Dermis microvascular lymphatic vessel endothelial cell (primary cell): ENCODE measurements around the gene PERM1. TPM values are rescaled to one million over a fixed set of nuclear protein-coding genes. Genes with fewer than 3 reads are reported as not detected.
"Not testable (repeated sequence)": the region's sequence is repeated elsewhere in the genome, so short reads cannot be mapped to it uniquely, and the experiment has no call there.

Experiments used
- DNase-seq, 2 donors: peaks; one replicate each; pipeline versions ENCODE4 v3.0.0 to v3.0.0-alpha.2; 2010; ENCODE audit warnings: low read depth in 2 of 2
- total RNA-seq: library from RNA; depleted of rRNA; stranded (reverse); fragments of >200 nt; gene quantifications from 2 replicates; pipeline ENCODE4 v1.2.1, GENCODE V29; 2014

PERM1 gene
- total RNA-seq, 1 donor from 2014 or later: not detected

DNA sequence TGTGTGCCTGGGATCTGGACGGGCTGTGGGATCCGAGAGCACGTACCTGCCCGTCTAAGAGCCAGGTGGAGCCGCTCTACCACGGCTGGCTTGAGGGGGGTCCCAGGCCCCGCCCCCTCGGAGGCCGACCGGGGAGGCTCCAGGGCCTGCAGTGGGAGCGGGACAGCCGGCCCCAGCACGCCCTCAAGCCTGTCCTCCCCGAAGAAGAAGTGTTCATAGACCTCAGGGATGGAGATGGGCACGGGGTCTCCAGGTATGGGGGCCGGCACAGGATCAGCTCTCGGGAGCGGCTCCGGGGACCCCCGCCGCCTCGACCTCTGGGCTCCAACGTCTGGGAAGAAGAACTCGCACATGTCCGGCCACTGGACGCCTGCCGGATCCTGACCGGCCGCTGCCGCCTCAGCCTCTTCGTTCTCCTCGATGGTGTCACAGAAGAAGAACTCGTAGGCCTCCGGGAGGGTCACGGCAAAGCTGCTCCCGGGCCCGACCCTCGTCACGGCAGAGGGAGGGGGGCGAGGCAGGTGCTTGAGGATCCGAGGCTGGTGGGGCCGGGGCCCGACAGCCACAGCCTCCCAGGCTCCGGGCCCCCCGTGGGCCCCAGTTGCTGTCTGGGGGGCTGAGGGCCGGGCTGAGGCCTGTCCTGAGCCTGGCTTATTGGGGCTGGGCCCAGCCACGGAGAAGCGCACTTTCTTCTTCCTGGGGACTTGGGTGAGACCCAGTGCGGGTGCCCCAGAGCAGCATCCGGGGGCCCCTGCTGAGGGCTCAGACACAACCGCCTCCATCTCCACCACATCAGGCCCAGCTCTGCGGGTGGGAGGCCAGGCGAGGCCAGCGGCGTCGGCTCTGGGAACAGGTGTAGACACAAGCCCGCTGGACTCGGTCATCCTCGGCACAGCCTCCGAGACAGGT, 2.8 kb downstream of the PERM1 start:
- DNase-seq: no peak

DNA sequence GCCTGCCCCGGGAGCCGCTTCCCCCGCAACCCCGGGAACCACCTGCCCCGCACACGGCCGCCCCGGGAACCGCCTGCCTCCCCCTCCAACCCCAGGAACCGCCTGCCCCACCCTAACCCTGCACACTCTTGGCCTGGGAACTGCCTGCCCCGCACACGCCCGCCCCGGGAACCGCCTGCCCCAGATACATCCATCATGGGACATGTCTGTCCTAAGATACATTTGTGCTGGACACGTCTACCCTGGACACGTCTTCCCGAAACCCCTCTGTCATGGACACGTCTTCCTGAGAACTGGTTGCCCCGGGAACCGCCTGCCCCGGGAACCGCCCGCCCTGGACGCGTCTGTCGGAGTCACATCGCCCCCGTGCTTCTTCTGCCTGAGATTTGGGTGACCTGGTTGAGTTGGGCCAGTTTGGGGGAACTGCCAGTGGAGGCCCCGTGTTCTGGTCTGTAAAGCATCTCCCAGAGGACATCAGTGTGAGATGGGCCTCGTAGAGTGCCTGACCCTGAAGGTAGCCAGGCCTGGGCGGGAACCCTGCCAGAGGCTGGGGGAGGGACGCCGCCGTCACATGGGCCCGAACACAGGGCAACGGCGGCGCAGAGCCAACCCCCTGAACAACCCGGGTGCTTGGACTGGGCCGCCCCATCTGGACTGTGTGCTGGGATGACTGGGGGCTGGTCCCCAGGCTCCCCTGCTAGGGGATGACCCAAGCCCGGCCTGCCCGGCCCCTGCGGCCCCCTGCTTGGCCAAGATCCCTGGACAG, 3.6 kb downstream of the PERM1 start:
- no peak for DNase-seq

DNA sequence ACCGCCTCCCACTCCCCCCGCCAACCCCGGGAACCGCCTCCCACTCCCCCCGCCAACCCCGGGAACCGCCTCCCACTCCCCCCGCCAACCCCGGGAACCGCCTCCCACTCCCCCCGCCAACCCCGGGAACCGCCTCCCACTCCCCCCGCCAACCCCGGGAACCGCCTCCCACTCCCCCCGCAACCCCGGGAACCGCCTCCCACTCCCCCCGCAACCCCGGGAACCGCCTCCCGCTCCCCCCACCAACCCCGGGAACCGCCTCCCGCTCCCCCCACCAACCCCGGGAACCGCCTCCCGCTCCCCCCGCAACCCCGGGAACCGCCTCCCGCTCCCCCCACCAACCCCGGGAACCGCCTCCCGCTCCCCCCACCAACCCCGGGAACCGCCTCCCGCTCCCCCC, 5.1 kb downstream of the PERM1 start:
- not testable (repeated sequence) for DNase-seq

DNA sequence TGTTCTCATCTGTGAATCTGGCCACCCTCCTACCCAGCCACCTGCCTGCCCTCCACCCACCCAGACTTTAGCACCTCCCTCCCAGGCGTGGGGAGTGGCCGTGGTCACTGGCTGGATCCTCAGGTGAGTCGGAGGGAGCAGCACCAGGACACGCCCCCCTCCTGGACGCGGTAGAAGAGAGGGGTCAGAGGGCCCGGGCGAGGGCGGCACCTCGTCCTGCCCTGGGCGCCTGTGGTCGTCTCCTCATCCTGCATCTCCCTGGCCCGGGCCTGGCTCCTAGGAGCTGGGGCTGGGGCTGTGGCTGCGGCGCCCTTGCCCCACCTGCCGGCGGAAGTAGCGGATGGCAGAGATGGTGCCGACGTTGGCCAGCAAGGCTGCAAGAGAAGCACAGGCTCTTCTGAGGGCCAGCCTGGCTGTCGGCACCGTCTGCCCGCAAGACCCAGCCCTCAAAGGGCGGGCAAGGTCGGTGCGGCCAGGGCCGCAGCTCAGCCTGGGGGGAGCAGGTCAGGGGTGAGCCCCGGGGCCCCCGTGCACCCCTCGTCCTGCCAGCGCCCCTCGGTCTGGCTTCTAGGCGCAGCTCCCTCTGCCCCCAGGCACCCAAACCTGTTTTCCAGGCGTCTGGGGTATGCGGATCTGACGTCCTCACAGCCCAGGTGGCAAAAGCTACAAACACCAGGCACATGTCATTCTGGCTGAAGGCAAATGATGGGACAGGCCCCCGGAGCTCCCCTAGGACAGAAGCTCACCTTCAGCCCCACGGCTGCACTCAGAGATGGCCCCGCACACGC, 5.8 kb downstream of the PERM1 start:
- DNase-seq: peak in 1 of 2 donors; percentile 39

DNA sequence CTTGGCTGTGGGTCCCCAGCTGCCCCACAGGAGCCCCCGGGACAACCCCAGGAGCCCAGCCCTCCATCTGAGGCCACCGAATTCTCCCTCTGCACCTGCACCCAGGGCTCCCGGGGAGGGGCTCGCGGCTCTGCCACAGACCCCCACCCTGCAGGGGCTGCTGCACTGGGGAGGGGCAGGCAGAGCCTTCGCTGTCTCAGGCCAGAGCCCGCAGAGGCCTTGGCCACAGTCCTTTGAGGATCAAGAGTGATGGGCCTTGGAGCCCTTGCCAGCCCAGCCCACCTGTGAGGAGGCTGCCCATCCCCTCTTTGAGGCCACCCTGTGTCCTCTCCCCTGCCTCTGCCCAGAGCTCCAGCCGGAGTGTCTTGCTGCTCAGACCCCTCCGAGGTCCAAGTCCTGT, 6.5 kb downstream of the PERM1 start:
- no peak for DNase-seq

DNA sequence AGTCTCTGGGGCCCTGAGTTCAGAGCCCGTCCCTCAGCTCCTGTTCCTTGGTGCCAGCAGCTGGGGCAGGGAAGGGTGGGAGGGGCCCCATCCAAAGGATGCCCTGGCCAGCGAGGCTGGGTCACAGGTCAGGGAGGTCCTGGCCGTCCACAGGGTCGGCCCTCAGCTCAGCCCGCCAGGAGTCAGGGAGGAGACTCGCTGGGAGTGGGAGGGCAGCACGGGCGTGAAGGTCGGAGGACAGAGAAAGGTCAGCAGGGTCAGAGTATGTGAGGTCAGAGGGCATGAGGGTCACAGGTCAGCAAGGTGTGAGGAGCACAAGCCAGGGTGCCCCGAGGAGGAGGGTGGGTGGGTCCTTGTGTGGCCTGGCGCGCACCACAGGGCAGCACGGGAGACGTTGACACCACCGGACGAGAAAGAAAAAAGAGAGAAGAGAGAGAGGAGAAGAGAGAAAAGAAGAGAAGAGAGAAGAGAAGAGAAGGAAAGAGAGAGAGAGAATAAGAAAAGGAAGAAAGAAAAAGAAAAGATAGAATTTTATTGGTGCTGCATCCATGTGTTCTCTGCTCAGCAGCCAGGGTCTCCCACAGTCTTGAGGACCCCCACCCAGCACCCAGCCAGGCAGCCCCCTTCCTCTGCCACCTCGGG, 7.1 kb downstream of the PERM1 start:
- DNase-seq: no peak

DNA sequence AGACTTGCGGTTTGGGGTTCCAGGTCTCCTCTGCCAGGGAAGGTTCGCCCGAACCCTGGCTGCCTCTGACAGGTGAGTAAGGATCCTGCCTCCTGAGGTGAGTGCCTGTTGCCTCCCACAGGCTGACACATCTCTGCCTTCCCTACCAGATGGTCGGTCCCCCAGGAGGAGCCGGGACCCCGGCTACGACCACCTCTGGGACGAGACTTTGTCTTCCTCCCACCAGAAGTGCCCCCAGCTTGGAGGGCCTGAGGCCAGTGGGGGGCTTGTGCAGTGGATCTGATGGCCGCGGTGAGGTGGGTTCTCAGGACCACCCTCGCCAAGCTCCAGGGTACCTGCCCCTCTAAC, 7.6 kb downstream of the PERM1 start:
- DNase-seq: no peak

DNA sequence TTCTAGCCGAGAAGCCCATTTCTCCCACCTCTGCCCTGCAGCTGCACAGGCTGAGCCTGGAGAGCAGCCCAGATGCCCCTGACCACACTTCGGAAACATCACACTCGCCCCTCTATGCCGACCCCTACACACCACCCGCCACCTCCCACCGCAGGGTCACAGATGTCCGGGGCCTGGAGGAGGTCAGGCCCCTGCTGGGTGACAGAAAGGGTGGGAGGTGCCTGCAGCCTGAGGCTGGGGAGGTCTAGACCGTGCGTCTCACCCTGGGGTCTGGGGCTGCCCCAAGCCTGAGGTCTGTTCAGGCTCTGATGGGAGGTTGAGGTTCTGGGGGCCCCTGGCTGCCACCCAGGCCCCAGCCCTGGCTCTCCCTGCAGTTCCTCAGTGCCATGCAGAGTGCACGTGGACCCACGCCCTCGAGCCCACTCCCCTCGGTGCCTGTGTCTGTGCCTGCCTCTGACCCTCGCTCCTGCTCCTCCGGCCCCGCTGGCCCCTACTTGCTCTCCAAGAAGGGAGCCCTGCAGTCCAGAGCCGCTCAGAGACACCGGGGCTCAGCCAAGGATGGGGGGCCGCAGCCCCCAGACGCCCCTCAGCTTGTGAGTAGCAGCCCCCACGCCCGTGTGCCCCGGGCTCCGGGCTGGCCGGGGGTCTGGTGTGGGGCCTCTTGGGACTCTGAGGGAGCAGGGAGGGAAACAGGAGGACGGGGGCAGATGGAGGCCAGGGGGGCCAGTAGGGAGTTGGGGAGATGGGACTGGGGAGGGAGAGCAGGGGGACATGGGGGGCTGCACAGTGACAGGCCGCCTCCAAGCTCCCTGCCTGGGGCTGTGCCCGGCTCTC, 8.2 kb downstream of the PERM1 start:
- no peak for DNase-seq

DNA sequence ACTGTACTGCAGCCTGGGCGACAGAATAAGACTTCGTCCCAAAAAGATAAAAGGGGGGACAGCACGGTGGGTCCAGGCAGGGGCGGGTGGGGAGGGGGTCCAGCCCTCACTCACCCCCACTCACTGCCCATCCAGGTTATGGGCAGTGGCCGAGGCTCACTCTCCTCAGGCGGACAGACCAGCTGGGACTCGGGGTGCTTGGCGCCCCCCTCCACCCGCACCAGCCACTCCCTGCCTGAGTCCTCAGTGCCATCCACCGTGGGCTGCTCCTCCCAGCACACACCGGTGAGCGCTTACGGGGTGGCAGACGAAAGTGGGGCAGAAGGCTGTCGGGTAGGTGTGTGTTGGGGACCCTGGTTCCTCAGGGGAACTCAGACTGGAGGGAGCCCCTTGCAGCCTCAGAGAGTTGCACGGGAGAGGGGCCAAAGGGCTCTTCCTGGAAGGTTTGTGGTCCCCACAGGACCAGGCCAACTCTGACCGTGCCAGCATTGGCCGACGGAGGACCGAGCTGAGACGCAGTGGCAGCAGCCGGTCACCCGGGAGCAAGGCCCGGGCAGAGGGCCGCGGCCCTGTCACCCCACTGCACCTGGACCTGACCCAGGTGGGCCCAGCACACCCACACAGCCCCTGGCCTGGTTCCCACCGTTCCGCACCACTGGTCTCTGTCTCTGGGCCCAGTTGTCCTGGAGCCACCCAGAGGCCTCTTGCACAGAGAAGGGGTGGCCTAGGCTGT, 9.0 kb downstream of the PERM1 start:
- no peak for DNase-seq

DNA sequence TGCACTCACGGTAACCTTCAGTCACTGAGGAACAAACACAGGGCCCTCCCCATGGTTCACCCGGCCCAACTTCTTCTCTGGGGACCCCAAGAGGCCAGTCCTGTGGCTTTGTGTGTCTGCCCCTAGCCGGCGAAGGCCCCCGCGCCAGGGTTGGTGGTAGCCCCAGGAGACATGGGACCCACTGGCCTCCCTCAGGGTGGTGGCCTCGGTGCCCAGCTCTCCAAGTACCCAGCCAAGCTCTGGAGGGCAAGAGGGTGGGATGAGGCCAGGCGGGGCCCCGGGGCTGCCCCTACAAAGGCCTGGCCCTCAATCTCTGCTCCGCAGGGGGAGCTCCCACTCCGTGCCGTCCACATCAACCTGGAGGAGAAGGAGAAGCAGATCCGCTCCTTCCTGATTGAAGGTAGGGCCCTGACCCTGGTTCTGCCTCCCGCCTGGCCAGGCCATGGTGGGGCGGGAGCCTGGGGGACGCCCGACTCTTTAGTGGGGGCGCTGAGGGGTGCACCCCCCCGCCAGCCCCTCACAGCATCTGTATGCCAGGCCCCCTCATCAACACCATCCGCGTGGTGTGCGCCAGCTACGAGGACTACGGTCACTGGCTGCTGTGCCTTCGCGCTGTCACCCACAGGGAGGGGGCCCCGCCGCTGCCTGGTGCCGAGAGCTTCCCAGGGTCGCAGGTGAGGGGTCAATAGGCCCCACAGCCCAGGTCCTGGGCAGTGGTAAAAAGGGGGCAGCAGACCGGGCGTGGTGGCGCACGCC, 10.0 kb downstream of the PERM1 start:
- DNase-seq: no peak

DNA sequence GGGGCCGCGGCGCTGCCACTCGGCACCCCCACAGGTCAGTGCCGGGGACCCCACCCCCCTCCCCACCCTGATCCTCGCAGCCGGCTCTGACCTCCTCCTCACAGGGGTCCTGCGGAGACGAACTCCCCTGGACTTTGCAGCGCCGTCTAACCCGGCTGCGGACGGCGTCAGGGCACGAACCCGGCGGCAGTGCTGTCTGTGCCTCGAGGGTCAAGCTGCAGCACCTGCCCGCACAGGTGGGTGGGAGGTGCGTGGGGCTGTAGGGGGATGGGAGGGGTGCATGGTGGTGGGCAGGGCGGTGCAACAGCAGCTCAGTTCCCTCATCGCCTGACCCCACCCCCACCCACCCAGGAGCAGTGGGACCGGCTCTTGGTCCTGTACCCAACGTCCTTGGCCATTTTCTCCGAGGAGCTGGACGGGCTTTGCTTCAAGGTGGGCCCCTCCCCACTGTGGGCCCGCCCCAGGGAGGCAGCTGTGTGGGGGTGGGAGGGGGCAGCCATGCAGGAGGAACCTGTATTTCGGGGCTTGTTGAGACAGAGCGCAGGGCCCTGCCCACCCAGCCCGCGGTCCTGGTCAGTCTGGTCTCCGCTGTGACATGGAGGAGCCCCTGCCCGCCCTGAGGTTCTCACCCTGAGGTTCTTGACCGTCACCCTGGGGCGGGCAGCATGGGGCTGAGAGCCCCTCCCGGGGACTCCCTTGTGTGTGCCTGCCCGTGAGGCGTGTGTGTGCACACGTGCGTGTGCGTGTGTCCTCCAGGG, 10.7 kb downstream of the PERM1 start:
- DNase-seq: no peak

DNA sequence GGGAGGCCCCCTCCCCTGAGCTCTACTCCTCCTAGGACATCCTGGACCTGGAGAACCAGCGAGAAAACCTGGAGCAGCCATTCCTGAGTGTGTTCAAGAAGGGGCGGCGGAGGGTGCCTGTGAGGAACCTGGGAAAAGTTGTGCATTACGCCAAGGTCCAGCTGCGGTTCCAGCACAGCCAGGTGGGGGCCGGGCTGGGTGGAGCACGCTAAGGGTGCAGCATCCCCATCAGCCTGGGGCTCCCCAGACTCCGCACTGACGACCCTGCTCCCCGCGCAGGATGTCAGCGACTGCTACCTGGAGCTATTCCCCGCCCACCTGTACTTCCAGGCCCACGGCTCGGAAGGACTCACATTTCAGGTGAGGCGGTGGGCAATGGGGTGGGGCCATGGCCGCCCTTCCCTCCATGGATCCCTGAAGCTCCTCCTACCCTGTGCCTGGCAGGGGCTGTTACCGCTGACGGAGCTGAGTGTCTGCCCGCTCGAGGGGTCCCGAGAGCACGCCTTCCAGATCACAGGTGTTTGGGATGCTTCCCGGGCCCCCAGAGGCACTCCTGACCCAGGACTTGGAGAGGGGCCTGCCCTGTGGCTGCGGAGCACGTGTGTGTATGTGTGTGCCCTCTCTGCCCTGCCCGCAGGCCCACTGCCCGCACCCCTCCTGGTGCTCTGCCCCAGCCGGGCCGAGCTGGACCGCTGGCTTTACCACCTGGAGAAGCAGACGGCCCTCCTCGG, 11.5 kb downstream of the PERM1 start:
- no peak for DNase-seq

DNA sequence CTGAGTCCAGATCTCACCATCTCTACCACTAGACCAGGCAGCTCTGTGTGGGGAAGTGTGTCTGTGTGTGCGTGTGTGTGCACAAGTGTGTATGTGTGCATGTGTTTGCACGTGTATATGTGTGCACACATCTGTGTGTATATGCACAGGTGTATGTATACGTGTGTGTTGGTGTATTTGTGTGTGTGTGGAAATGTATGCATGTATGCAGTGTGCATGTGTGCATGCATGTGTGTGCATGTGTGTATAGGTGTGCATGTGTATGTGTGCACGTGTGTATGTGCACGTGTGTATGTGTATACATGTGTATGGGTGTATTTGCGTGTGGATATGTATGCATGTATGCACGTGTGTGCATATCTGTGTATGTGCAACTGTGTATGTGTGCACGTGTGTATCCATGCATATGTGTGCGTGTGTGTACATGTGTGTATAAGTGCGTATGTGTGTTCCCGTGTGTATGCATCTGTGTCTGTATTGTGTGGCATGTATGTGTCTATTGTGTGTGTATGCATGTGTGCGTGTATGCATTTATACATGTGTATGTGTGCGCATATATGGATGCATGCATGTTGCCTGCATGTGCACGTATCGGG, 12.5 kb downstream of the PERM1 start:
- no peak for DNase-seq

DNA sequence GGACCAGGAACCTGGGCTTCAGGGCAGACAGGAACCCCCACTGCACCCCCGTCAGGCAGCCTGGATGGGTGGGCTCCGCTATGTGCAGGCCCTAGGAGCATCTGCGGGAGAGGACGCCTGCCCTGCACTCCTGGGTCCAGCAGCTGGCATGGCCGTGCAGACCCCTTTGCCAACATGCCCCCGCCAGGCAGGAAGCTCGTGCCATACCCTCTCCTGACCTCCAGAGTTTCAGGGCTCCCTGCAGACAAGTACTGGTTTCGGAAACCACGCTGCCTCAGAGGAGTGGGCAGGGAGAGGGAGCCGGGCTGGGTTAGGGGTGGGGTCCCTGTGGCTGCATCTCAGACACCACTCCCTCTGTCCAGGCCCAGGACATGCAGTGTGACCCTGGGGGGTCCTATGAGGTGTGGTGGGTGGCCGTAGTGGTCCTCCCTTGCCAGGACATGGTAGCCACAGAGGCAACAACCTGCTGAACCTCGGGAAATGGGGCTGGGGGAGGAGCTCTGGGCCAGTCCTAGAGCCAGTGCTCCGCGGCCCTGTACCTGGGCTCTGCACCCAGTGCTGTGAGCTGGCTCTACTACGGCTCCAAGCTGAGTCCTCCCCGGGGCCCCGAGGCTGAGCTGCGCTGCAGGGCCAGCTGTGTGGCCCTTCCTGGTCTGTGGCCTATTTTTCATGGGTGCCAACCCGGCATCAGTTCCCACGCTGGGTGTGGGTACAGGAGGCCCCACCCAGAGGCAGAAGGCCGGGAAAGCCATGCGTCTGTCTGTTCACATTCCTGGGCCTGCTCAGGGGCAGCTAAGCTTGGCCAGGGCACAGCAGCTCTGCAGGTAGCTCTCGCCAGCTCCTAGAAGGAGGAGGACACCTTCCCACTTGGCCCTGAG, 14.2 kb downstream of the PERM1 start:
- DNase-seq: no peak

DNA sequence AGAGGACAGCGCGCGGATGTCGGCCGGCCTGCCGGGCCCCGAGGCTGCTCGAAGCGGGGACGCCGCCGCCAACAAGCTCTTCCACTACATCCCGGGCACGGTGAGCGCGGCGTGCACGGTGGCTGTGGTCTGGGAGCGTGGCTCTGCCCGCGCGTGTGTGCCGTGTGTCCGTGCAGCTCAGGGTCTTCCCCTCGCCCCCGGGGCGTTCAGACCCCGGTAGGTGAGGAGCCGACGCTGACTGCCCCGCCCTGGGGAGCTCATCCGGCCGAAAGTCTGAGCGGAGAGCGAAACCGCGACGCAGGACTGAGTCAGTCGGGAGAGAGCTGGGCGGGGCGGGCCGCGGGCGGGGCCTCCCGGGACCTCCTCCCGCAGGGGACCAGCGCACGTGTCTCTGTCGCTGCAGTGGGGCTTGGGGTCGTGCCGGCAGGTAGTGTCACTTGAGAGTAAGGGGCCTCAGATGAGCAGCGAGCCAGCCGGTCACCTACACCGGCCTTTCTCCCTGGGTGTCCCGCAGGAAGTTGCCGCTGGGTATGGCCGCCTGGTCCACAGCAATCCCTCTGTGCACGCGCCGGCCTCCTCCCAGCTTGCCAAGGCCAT, 15.1 kb downstream of the PERM1 start:
- DNase-seq: peak in 1 of 2 donors; percentile 57

DNA sequence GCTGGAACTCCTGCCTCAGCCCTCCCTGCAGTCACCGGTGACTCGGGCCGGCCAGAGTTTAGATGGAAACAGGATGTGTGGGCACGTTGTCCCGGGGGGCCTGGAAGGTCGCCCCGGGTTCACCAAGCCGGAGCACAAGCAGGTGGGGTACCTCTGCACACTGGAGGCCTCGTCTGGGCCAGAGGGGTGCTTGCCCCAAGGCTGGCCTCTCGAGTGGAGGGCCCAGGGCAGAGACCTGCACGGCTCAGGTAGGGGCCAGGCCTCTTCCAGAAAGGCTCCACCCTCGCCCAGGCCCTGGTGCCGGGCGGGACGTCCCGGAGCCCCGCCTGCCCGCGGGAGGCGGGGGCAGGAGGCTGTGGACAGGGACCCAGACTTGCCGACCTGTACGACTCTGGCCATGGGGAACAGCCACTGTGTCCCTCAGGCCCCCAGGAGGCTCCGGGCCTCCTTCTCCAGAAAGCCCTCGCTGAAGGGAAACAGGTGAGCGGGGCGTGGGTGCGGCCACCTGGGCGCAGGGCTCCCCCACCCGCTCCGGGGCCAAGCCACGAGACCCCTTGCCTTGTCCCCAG, 15.7 kb downstream of the PERM1 start, which contains the start of gene PLEKHN1:
PLEKHN1 (plus strand) TSS at position 348 of the 569 bp plus-strand sequence; CDS start at position 398, 50 bp downstream.
- DNase-seq: peak in 1 of 2 donors; percentile 47
